ENCODE measurements around the gene IQSEC1. TPM values are rescaled to one million over a fixed set of nuclear protein-coding genes. Genes with fewer than 3 reads are reported as not detected.

IQSEC1 gene
- total RNA-seq, 2 experiments from 2014 or later: 59.5 to 64.6 TPM

DNA sequence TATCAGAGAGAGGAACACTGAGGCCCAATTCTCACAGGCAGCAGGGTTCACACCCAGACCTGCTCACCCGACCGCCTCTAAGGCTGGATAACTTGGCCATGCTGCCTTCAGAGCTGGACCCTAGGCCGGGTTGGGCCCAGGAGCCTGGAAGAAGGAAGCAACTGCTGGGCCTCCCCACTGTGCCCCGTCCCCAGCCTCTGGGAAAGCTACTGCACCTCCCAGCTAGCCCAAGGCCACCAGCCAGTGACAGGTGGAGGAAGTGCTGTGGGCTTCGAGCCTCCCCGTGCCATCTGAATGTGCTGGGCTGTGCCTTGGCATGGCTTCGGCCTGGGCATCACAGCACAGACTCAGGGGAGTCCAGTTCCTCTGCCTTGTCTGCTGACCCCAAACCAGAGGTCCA, 169.3 kb downstream of the IQSEC1 start:
- ATAC-seq (ENCODE audit: low read depth): no peak

DNA sequence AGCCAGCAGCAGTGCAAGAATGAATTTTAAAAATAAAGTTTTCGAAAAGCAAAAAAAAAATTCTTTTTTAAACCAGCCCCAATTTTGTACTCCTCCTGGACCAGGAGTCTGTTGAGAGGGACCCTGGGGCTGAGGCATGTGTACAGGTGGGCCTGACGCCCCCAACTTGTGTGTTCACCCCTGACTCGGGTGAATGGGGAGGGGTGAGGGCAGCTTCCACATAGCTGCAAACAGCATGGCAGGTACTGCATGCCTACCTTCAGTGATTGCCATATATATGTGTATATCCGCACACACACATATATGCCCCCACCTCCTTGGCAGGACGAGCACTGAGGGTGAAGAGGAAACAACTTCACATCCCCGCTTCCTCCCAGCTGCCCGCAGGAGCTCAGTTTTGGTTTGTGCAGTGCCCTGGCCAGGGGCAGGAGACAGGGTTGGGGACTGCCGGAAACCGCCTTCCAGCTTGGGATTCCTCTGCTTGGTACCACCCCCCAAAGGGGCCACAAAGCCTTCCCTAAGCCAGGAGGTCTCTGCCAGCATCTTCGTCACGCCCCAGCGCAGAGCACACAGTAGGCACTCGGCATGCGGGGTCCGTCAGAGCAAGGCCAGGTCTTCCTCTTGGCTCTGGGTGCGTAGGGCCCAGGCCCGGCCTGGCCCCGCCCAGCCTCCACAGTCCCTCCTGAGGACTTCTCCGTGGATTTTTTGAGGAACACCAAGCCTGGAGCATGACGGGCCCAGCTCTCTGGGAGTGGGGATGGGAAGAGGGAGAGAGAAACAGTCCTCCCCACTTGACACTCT, 170.0 kb downstream of the IQSEC1 start:
- peaks cover 6% of the 10 kb centered on the region for H3K36me3 Mint-ChIP-seq
- no peak for ATAC-seq (ENCODE audit: low read depth)
- POLR2A ChIA-PET: interaction anchor here (0.7 kb wide), 1 partner anchor 17 kb away, joined by 4 read pairs; no protein-coding TSS in a partner anchor

More for the DNA sequence above, 169.3 kb downstream of the IQSEC1 start:
- H3K36me3 Mint-ChIP-seq: peaks cover 10% of the 10 kb centered on the region
- H3K27me3 Mint-ChIP-seq: no peaks in the 10 kb centered on the region
- no peaks in the 10 kb centered on the region for H3K9me3 Mint-ChIP-seq
- H3K4me1 Mint-ChIP-seq: peaks cover 8% of the 10 kb centered on the region
- DNase-seq: no peak
- POLR2A ChIA-PET: no interaction called here
- H3K4me3 Mint-ChIP-seq: no peak overlapping the region
- no peak overlapping the region for H3K27ac Mint-ChIP-seq

DNA sequence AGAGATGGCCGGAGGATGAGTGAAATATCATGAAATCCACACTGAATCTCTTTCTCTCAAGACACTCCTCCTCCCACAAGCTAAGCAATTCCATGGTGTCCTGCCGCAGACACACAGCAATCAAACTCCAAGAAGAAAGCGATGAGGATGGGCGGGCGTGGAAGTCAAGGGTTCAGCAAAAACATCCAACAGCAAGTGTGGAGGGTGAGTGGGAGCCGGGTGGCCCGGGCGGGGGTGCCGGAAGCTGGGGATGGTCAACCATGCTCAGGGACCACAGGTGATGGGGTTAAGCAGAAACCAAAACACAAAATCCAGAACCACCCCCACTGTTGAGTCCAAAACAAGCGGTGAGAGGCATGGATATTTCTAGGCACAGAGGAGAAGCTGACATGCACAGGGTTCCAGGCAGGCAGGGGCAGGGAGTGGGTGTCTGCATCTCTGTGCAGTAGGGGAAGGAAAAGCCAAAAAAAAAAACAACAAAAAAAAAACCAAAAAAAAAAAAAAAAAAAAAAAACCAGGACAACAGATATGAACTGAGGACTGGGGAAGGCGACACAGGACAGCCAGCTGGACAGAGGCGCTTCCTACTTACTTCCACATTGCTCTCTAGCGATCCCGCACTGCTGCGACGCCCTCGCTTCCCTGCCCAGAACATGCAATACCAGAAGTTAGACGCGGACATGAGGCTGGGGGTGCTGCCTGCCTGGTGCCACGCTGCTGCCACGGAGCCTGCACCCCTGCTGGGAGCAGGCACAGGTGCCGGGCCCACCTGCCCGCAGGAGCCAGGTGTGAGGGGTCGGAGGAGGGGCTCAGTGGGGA, 170.8 kb downstream of the IQSEC1 start:
- Mint-ChIP-seq H3K27me3 (no peaks in the 10 kb centered on the region), H3K9me3 (no peaks in the 10 kb centered on the region), H3K4me3 (no peak overlapping the region), H3K27ac (no peak overlapping the region), H3K4me1 (peaks cover 8% of the 10 kb centered on the region), H3K36me3 (peaks cover 6% of the 10 kb centered on the region)
- no peak for ATAC-seq (ENCODE audit: low read depth)
- no peak for DNase-seq
- POLR2A ChIA-PET: interaction anchor here (0.7 kb wide), 1 partner anchor 17 kb away, joined by 4 read pairs; no protein-coding TSS in a partner anchor

More for the DNA sequence above, 170.0 kb downstream of the IQSEC1 start:
- no peaks in the 10 kb centered on the region for H3K9me3 Mint-ChIP-seq
- no peak overlapping the region for H3K4me3 Mint-ChIP-seq
- peaks cover 8% of the 10 kb centered on the region for H3K4me1 Mint-ChIP-seq
- no peaks in the 10 kb centered on the region for H3K27me3 Mint-ChIP-seq
- H3K27ac Mint-ChIP-seq: no peak overlapping the region
- no peak for DNase-seq

DNA sequence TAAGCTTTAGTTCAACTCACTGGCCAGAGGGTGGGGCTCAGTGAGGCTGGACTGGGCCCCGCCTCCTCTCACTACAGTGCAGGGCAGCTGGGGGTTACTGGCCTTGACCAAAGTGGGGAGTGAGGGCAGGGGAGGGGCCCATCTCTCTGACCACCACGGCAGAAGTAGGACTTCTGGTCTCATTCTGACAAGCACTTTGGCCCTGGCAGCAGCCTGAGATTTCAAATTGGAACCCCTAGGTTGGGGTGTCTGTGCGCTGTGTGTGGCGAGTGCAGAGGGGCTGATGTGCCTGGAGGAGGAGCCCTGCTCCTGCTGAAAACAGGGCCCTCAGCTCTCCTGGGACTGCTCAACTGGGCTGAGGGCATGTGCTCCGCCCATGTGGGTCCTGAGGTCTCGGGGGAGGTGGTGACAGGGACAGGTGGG, 171.6 kb downstream of the IQSEC1 start:
- Mint-ChIP-seq H3K4me1 (peaks cover 8% of the 10 kb centered on the region), H3K36me3 (peaks cover 6% of the 10 kb centered on the region), H3K27ac (no peak overlapping the region), H3K9me3 (no peaks in the 10 kb centered on the region), H3K4me3 (no peak overlapping the region), H3K27me3 (no peaks in the 10 kb centered on the region)
- no peak for DNase-seq
- no peak for ATAC-seq (ENCODE audit: low read depth)
- POLR2A ChIA-PET: no interaction called here

DNA sequence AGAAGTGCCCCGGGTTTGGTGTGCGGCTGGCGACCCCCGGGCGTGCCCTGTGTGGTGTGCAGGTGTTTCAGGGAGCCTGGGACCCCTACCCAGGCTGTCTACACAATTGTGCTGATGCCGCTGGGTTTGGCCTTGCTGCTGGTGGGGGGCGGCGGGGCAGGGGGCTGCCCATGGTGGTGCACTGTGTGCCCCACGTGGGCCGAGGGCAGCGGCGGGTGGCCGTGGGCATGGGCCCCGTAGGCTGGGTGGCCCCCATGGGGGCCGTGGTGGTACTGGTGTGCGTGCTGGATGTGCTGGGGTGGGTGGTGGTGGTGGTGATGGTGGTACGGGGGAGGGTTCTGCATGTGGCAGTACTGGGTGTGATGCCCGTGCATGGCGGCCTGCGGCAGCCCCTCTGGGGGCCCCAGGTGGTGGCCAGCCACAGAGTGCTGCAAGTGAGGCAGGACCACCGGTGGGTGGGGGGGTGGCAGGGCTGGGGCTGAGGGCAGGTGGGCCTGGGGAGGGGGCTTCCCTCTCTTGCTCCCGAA, 172.3 kb downstream of the IQSEC1 start:
- no peak for ATAC-seq (ENCODE audit: low read depth)
- peaks cover 8% of the 10 kb centered on the region for H3K4me1 Mint-ChIP-seq
- POLR2A ChIA-PET: no interaction called here
- H3K27me3 Mint-ChIP-seq: no peaks in the 10 kb centered on the region
- H3K36me3 Mint-ChIP-seq: peaks cover 6% of the 10 kb centered on the region
- H3K4me3 Mint-ChIP-seq: no peak overlapping the region
- DNase-seq: no peak
- H3K27ac Mint-ChIP-seq: no peak overlapping the region
- H3K9me3 Mint-ChIP-seq: no peaks in the 10 kb centered on the region

DNA sequence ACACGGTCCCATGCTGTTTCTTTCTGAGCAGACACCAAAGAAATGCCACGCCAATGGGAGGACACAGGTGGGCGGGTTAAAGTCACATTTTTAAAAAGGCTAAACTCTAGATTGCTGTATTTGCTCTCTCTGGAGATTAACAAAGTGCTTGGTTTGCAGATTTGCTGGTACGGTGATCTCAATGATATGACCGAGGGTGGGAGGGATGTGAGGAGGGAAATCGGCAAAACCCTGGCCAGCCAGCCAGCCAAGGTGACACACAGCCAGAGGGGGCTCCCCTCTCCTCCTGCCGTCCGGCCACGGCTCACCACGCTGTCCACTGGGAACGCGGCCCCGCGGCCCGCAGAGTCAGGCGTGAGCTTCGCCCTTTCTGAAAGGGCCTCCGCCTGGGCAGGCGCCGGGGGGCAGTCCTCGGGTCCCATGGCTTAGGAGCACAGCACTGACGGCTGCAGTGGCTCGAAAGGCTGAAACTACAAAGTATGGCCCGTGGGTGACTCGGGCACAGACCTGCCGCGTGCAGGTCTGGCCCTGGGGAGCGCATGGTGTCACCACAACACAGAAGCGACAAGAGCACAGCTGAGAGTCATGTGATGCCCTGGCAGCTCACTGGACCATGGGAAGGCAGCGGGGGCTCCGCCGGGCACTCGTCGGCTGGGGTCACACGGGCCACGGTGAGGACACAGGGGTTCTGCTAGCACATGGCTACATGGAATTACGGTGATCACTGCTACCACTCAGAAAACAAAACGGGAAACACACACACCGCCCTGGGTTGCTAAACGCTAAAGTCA, 174.1 kb downstream of the IQSEC1 start:
- H3K27ac Mint-ChIP-seq: no peak overlapping the region

DNA sequence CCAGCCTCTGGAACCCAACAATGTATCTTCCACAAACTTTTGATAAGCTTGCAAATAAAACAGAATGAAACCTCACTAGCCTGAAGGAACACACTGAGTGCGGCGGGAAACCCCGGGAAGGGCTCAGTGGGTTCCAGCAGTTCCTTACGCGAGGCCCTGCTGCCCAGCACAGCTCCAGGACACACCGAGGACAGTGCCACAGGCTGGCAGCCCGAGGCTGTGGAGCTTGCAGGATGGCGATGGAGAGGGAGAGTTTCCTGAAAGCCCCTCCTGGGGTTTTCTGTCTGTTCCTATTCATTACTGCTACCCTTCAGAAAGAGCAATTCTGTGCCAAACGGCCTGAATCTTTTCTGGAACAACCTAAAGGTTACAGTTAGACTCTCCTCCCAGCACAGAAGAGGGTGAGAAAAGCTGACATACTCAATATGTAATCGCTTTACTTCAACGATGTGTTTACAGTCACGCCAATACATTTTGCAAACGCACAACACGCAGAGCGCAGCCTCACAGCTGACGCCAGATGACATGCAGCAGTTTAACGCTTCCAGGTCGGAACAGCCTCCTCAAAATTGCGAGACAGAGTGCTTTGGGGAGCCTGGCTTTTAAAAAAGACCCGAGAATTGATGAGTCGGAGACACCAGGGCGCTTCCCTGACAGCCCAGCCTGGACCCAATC, 174.8 kb downstream of the IQSEC1 start:
- DNase-seq (no peak), ATAC-seq (ENCODE audit: low read depth) (no peak)
- H3K36me3 Mint-ChIP-seq: peaks cover 6% of the 10 kb centered on the region
- no peaks in the 10 kb centered on the region for H3K27me3 Mint-ChIP-seq
- no peak overlapping the region for H3K4me3 Mint-ChIP-seq
- no peak overlapping the region for H3K27ac Mint-ChIP-seq
- H3K4me1 Mint-ChIP-seq: peaks cover 9% of the 10 kb centered on the region
- POLR2A ChIA-PET: no interaction called here
- H3K9me3 Mint-ChIP-seq: no peaks in the 10 kb centered on the region

More for the DNA sequence above, 174.1 kb downstream of the IQSEC1 start:
- no peak overlapping the region for H3K4me3 Mint-ChIP-seq
- ATAC-seq (ENCODE audit: low read depth): no peak
- H3K36me3 Mint-ChIP-seq: peaks cover 6% of the 10 kb centered on the region
- no peaks in the 10 kb centered on the region for H3K9me3 Mint-ChIP-seq
- no peaks in the 10 kb centered on the region for H3K27me3 Mint-ChIP-seq
- POLR2A ChIA-PET: no interaction called here
- H3K4me1 Mint-ChIP-seq: peaks cover 9% of the 10 kb centered on the region
- no peak for DNase-seq

DNA sequence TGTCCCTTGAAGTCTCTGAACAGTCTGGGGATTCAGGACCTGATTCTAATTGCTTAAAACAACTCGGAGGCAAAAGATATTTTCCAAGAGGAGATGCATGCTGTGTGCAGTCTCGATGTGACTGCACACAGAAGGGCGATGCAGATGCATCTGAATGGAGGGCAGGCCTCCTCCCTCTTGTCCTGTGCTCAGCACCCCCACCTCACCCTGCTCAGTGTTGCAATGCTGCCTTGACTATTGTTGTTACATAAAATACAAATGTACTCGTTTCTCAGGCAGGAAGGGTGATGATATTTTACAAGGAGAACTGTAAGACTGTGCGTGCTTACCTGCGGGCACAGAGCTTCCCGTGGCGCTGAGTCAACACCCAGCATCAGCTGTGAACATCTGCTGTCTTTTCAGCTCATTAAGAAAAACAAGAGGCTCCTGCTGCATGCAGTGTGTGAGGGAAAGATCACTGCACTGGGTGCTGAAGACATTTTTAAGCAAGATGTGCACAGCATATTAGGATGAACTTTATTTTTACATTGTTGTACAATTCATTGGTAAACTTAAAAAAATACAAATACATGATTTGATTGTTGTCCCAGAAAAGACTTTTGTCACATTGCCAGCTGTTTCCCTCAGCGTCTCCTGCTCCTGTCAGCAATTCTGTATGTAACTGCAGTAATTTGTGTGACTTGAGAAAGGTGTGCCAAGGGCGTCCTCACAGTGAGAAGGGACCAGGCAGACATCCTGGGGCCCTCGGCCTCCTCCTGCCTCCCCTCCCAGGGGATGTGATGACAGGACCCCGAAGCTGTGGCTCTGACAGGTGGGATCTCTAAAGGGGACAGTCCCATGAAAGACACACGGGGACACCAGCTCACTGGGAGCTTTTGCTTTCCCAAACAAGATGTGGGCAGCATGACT, 175.6 kb downstream of the IQSEC1 start:
- Mint-ChIP-seq H3K36me3 (peaks cover 6% of the 10 kb centered on the region), H3K4me1 (peaks cover 6% of the 10 kb centered on the region), H3K27me3 (no peaks in the 10 kb centered on the region), H3K4me3 (no peak overlapping the region), H3K27ac (no peak overlapping the region), H3K9me3 (no peaks in the 10 kb centered on the region)
- POLR2A ChIA-PET: no interaction called here
- peak; percentile 26 for ATAC-seq (ENCODE audit: low read depth)
- no peak for DNase-seq

DNA sequence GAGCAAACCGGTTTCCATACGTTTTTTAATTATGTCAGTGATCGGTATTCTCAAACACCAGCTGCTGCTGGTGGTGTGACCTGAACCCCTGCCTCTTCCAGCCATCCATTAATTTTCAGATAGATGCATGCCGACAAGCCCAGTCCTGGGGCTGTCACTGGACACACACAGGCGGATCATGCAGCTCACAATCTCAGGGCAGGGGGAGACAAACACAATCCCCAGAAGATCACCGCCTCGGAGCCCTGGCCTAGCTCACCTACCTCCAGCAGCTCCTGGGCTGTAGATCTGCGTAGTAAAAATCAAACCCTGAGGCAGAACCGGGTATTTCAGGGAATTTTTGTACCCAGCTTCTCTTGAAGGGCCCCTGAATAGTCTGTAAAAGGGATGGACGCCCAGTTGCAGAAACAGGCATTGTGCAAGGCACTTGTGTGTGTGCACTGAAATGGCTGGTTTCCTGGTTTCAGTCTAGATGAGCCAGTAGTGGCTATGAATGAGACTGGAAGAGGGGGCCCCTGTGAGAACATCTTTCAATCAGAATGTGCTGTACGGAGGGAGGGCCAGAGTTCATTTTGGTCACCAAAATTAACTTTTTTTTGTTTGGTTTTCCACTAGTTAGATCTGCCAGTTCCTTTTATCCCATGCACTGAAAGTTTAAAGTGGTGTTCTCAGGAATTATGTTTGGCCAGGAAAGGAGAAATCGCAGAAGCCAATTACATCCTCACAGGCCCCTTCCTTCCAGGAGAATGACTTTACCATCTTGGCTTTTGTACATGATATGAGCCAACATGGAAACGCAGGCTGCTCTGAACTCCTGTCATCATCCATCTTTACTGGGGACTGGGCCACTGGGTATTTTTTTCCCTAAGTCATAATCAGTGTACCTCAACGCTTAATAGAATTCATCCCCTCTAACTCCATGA, 176.9 kb downstream of the IQSEC1 start:
- Mint-ChIP-seq H3K27ac (no peak overlapping the region), H3K27me3 (peaks cover 4% of the 10 kb centered on the region), H3K36me3 (peaks cover 6% of the 10 kb centered on the region), H3K4me1 (peaks cover 6% of the 10 kb centered on the region), H3K4me3 (no peak overlapping the region), H3K9me3 (no peaks in the 10 kb centered on the region)
- POLR2A ChIA-PET: no interaction called here
- ATAC-seq (ENCODE audit: low read depth) (no peak), DNase-seq (no peak)

DNA sequence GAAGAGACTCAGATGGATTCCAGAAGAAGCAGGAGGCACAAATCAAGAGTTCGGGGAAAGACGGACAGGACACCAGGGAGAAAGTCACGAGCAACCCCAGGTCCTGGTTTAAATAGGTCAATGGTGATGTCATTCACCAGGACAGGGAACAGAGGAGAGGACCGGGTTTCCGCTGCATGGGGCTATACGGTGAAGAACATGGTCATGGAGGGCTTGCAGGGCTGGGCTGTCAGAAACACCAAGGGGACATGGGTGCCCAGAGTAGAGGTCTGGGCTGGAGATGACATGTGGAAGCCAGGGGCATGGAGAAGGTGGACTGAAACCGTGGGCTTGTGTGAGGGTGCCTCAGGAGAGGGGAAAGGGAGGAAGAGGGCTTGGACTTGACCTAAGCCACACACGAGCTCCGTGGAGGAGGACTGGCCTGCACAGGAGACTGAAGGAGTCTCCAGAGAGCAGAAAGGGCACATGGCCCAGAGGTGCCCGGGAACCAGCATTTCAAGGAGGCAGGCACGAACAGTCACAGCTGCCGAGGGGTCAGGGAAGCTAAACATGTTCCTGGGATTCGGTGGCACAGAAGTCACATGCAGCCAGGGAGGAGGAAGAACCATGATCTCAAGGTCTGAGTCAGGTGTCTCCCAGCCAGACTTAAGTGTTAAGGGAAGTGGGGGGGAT, 177.7 kb downstream of the IQSEC1 start:
- Mint-ChIP-seq H3K4me1 (peaks cover 6% of the 10 kb centered on the region), H3K9me3 (no peaks in the 10 kb centered on the region), H3K36me3 (peaks cover 6% of the 10 kb centered on the region), H3K4me3 (no peak overlapping the region), H3K27me3 (peaks cover 9% of the 10 kb centered on the region), H3K27ac (no peak overlapping the region)
- DNase-seq (no peak), ATAC-seq (ENCODE audit: low read depth) (peak; percentile 32)
- POLR2A ChIA-PET: no interaction called here

DNA sequence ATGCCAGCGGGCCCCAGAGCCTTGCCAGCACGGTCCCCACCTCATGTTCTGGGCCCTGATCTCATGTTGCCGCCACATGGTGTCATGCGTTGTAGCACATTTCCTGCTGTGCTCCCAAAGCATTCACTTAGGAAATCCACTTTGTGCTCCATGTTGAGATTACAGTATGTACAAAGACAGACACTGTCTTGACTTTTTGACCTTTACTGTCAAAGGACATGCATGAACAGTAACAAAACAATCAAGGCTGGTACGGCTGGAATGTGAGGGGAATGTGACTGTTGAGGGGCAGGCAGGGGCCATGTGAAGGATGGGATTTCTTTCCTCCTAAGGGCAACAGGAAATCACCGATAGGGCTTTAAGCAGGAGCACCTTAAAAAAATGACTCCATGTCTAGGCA, 178.6 kb downstream of the IQSEC1 start:
- H3K9me3 Mint-ChIP-seq: no peaks in the 10 kb centered on the region
- H3K36me3 Mint-ChIP-seq: peaks cover 4% of the 10 kb centered on the region
- no peak overlapping the region for H3K27ac Mint-ChIP-seq
- no peak for ATAC-seq (ENCODE audit: low read depth)
- no peak overlapping the region for H3K4me3 Mint-ChIP-seq
- peaks cover 6% of the 10 kb centered on the region for H3K4me1 Mint-ChIP-seq
- H3K27me3 Mint-ChIP-seq: peaks cover 16% of the 10 kb centered on the region
- no peak for DNase-seq
- POLR2A ChIA-PET: no interaction called here
